ENCODE measurements around the gene DGKD.
"Not testable (repeated sequence)": the region's sequence is repeated elsewhere in the genome, so short reads cannot be mapped to it uniquely, and the experiment has no call there.

Gene DGKD

GRCh38 chr2:233386382-233387041 is 32.2 kb downstream of the DGKD start:
- DNase-seq (ENCODE audit: low read depth, low spot score): no peak
- peaks cover 12% of the 10 kb centered on the region for H3K4me1 ChIP-seq (ENCODE audit: insufficient read depth, insufficient read length)
- no peak overlapping the region for H3K4me3 ChIP-seq (ENCODE audit: insufficient read length, low read depth)
- no peak overlapping the region for H3K9ac ChIP-seq (ENCODE audit: insufficient read length, low read depth)
- TF ChIP-seq ZNF274 (IDR thresholded peaks at IDR 0.05; ENCODE audit: low read depth, low read length): no peak
- peaks cover 18% of the 10 kb centered on the region for H3K36me3 ChIP-seq (ENCODE audit: insufficient read depth, insufficient read length, low read length)
- no peaks in the 10 kb centered on the region for H3K9me3 ChIP-seq (ENCODE audit: insufficient read depth, low read length)
- no peaks in the 10 kb centered on the region for H3K27me3 ChIP-seq (ENCODE audit: insufficient read depth, insufficient read length)

GRCh38 chr2:233387225-233387624 is 32.9 kb downstream of the DGKD start:
- Histone ChIP-seq H3K9me3 (ENCODE audit: insufficient read depth, low read length) (no peaks in the 10 kb centered on the region), H3K9ac (ENCODE audit: insufficient read length, low read depth) (no peak overlapping the region), H3K4me1 (ENCODE audit: insufficient read depth, insufficient read length) (peaks cover 12% of the 10 kb centered on the region), H3K27me3 (ENCODE audit: insufficient read depth, insufficient read length) (no peaks in the 10 kb centered on the region), H3K4me3 (ENCODE audit: insufficient read length, low read depth) (no peak overlapping the region), H3K36me3 (ENCODE audit: insufficient read depth, insufficient read length, low read length) (peaks cover 22% of the 10 kb centered on the region)
- DNase-seq (ENCODE audit: low read depth, low spot score): no peak
- TF ChIP-seq YY1 (IDR thresholded peaks at IDR 0.05; ENCODE audit: insufficient read depth, insufficient read length): no peak
- TF ChIP-seq SUZ12 (IDR thresholded peaks at IDR 0.05; ENCODE audit: extremely low read depth, insufficient read depth, insufficient read length): no peak
- no peak for TF ChIP-seq ZNF274 (IDR thresholded peaks at IDR 0.05; ENCODE audit: low read depth, low read length)

GRCh38 chr2:233387667-233388528 is 33.6 kb downstream of the DGKD start:
- peaks cover 12% of the 10 kb centered on the region for H3K4me1 ChIP-seq (ENCODE audit: insufficient read depth, insufficient read length)
- no peaks in the 10 kb centered on the region for H3K27me3 ChIP-seq (ENCODE audit: insufficient read depth, insufficient read length)
- H3K9ac ChIP-seq (ENCODE audit: insufficient read length, low read depth): no peak overlapping the region
- no peak overlapping the region for H3K4me3 ChIP-seq (ENCODE audit: insufficient read length, low read depth)
- H3K36me3 ChIP-seq (ENCODE audit: insufficient read depth, insufficient read length, low read length): peaks cover 22% of the 10 kb centered on the region
- H3K9me3 ChIP-seq (ENCODE audit: insufficient read depth, low read length): no peaks in the 10 kb centered on the region
- no peak for DNase-seq (ENCODE audit: low read depth, low spot score)
- TF ChIP-seq ZNF274 (IDR thresholded peaks at IDR 0.05; ENCODE audit: low read depth, low read length) (no peak), SUZ12 (IDR thresholded peaks at IDR 0.05; ENCODE audit: extremely low read depth, insufficient read depth, insufficient read length) (no peak), YY1 (IDR thresholded peaks at IDR 0.05; ENCODE audit: insufficient read depth, insufficient read length) (no peak)

- no peaks in the 10 kb centered on the region for H3K9me3 ChIP-seq (ENCODE audit: insufficient read depth, low read length)
- TF ChIP-seq SUZ12 (IDR thresholded peaks at IDR 0.05; ENCODE audit: extremely low read depth, insufficient read depth, insufficient read length) (no peak), ZNF274 (IDR thresholded peaks at IDR 0.05; ENCODE audit: low read depth, low read length) (no peak), YY1 (IDR thresholded peaks at IDR 0.05; ENCODE audit: insufficient read depth, insufficient read length) (no peak)
- no peak for DNase-seq (ENCODE audit: low read depth, low spot score)
- no peak overlapping the region for H3K9ac ChIP-seq (ENCODE audit: insufficient read length, low read depth)
- H3K27me3 ChIP-seq (ENCODE audit: insufficient read depth, insufficient read length): no peaks in the 10 kb centered on the region
- peaks cover 26% of the 10 kb centered on the region for H3K36me3 ChIP-seq (ENCODE audit: insufficient read depth, insufficient read length, low read length)
- H3K4me1 ChIP-seq (ENCODE audit: insufficient read depth, insufficient read length): peaks cover 10% of the 10 kb centered on the region
- H3K4me3 ChIP-seq (ENCODE audit: insufficient read length, low read depth): no peak overlapping the region
Measured at GRCh38 chr2:233389601-233390125, 35.4 kb downstream of the DGKD start.

- DNase-seq (ENCODE audit: low read depth, low spot score): no peak
- TF ChIP-seq ZNF274 (IDR thresholded peaks at IDR 0.05; ENCODE audit: low read depth, low read length) (no peak), SUZ12 (IDR thresholded peaks at IDR 0.05; ENCODE audit: extremely low read depth, insufficient read depth, insufficient read length) (no peak), YY1 (IDR thresholded peaks at IDR 0.05; ENCODE audit: insufficient read depth, insufficient read length) (no peak)
- Histone ChIP-seq H3K36me3 (ENCODE audit: insufficient read depth, insufficient read length, low read length) (peaks cover 14% of the 10 kb centered on the region), H3K9me3 (ENCODE audit: insufficient read depth, low read length) (no peaks in the 10 kb centered on the region), H3K4me3 (ENCODE audit: insufficient read length, low read depth) (no peak overlapping the region), H3K27me3 (ENCODE audit: insufficient read depth, insufficient read length) (no peaks in the 10 kb centered on the region), H3K9ac (ENCODE audit: insufficient read length, low read depth) (no peak overlapping the region), H3K4me1 (ENCODE audit: insufficient read depth, insufficient read length) (peaks cover 8% of the 10 kb centered on the region)
Measured at GRCh38 chr2:233395687-233396086, 41.4 kb downstream of the DGKD start.

GRCh38 chr2:233396726-233397665 is 42.7 kb downstream of the DGKD start:
- not testable (repeated sequence) for H3K4me1 ChIP-seq (ENCODE audit: insufficient read depth, insufficient read length); H3K36me3 ChIP-seq (ENCODE audit: insufficient read depth, insufficient read length, low read length); DNase-seq (ENCODE audit: low read depth, low spot score); H3K27me3 ChIP-seq (ENCODE audit: insufficient read depth, insufficient read length); H3K4me3 ChIP-seq (ENCODE audit: insufficient read length, low read depth); H3K9me3 ChIP-seq (ENCODE audit: insufficient read depth, low read length); H3K9ac ChIP-seq (ENCODE audit: insufficient read length, low read depth)

Data from NT2/D1 (cell line).